ENCODE results near the gene CCNL2. TPM values are rescaled to one million over a fixed set of nuclear protein-coding genes. Genes with fewer than 3 reads are reported as not detected.
"Not testable (repeated sequence)": the region's sequence is repeated elsewhere in the genome, so short reads cannot be mapped to it uniquely, and the experiment has no call there.

The CCNL2 gene
- total RNA-seq, 1 donor from 2014 or later = 386 TPM

- H3K9me3 Mint-ChIP-seq (ENCODE audit: low read depth) = no peaks in the 10 kb centered on the region
- H3K4me1 Mint-ChIP-seq (ENCODE audit: low read depth) = peaks cover 15% of the 10 kb centered on the region
- peak; percentile 79 for DNase-seq (ENCODE audit: low spot score, unreplicated experiment)
- H3K4me3 Mint-ChIP-seq (ENCODE audit: low read depth) = peak within 1 kb of the TSS; percentile 91
- H3K27ac Mint-ChIP-seq = peak within 1 kb of the TSS; percentile 95
- peaks cover 17% of the 10 kb centered on the region for H3K36me3 Mint-ChIP-seq (ENCODE audit: insufficient read depth)
- no peaks in the 10 kb centered on the region for H3K27me3 Mint-ChIP-seq
- TF ChIP-seq CTCF (IDR thresholded peaks at IDR 0.05; ENCODE audit: unreplicated experiment) = no peak
These were observed 7.9 kb upstream of the CCNL2 start, which contains the start of gene MRPL20 for GRCh38 chr1:1406821-1407635. TSS of gene MRPL20 (minus strand) at chr1:1407293. CDS start at chr1:1407217, 76 bp downstream.

GRCh38 chr1:1406101-1406820 lies 7.1 kb upstream of the CCNL2 start:
- Mint-ChIP-seq H3K9me3 (ENCODE audit: low read depth) (no peaks in the 10 kb centered on the region), H3K27me3 (no peaks in the 10 kb centered on the region), H3K4me1 (ENCODE audit: low read depth) (peaks cover 15% of the 10 kb centered on the region), H3K27ac (peak overlapping the region; percentile 84), H3K4me3 (ENCODE audit: low read depth) (peak overlapping the region; percentile 91), H3K36me3 (ENCODE audit: insufficient read depth) (peaks cover 16% of the 10 kb centered on the region)
- TF ChIP-seq CTCF (IDR thresholded peaks at IDR 0.05; ENCODE audit: unreplicated experiment) = no peak
- DNase-seq (ENCODE audit: low spot score, unreplicated experiment) = no peak

DNA sequence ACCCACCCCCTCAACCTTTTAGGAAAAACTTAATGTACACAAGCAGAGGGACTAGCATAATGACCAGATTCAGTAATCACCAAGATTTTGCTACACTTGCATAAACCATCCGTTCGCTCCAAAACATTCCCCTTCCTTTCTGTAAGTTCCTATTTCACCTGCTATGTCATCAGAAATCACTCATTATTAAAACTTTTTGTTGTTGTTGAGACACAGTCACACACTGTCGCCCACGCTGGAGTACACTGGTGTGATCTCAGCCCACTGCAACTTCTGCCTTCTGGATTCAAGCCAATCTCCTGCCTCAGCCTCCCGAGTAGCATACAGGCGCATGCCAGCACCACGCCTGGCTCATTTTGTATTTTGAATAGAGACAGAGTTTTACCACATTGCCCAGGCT lies 4.5 kb upstream of the CCNL2 start:
- H3K4me1 Mint-ChIP-seq (ENCODE audit: low read depth) = peaks cover 21% of the 10 kb centered on the region
- H3K4me3 Mint-ChIP-seq (ENCODE audit: low read depth) = peak overlapping the region; percentile 4
- TF ChIP-seq CTCF (IDR thresholded peaks at IDR 0.05; ENCODE audit: unreplicated experiment) = no peak
- peaks cover 18% of the 10 kb centered on the region for H3K36me3 Mint-ChIP-seq (ENCODE audit: insufficient read depth)
- no peak for DNase-seq (ENCODE audit: low spot score, unreplicated experiment)
- H3K27ac Mint-ChIP-seq = peak overlapping the region; percentile 76
- H3K27me3 Mint-ChIP-seq = no peaks in the 10 kb centered on the region
- no peaks in the 10 kb centered on the region for H3K9me3 Mint-ChIP-seq (ENCODE audit: low read depth)

GRCh38 chr1:1402901-1403392 lies 3.8 kb upstream of the CCNL2 start:
- H3K4me3 Mint-ChIP-seq (ENCODE audit: low read depth) = not testable (repeated sequence)

GRCh38 chr1:1402072-1402900 lies 3.2 kb upstream of the CCNL2 start:
- peaks cover 20% of the 10 kb centered on the region for H3K4me1 Mint-ChIP-seq (ENCODE audit: low read depth)
- H3K4me3 Mint-ChIP-seq (ENCODE audit: low read depth) = peak overlapping the region; percentile 57
- peaks cover 21% of the 10 kb centered on the region for H3K36me3 Mint-ChIP-seq (ENCODE audit: insufficient read depth)
- no peak overlapping the region for H3K27ac Mint-ChIP-seq
- H3K9me3 Mint-ChIP-seq (ENCODE audit: low read depth) = no peaks in the 10 kb centered on the region
- TF ChIP-seq CTCF (IDR thresholded peaks at IDR 0.05; ENCODE audit: unreplicated experiment) = peak; percentile 62
- H3K27me3 Mint-ChIP-seq = no peaks in the 10 kb centered on the region
- no peak for DNase-seq (ENCODE audit: low spot score, unreplicated experiment)

More at GRCh38 chr1:1402901-1403392, 3.8 kb upstream of the CCNL2 start:
- Mint-ChIP-seq H3K27ac (peak overlapping the region; percentile 76), H3K4me1 (ENCODE audit: low read depth) (peaks cover 21% of the 10 kb centered on the region), H3K36me3 (ENCODE audit: insufficient read depth) (peaks cover 21% of the 10 kb centered on the region)
- not testable (repeated sequence) for H3K9me3 Mint-ChIP-seq (ENCODE audit: low read depth); H3K27me3 Mint-ChIP-seq; DNase-seq (ENCODE audit: low spot score, unreplicated experiment)

All from progenitor cell of endocrine pancreas (in vitro differentiated cells).